HCT116 (cell line): ENCODE results near the gene NRP1. TPM values are rescaled to one million over a fixed set of nuclear protein-coding genes. Genes with fewer than 3 reads are reported as not detected.

Experiments
- ATAC-seq: fragments of 200-7000 bp; cut with Tn5 transposase; 2 replicates; pipeline ENCODE4 v1.9.1; 2020; ENCODE audit warnings: mild to moderate bottlenecking, moderate library complexity
- BruUV-seq: library from RNA; stranded (reverse); fragments of 400-500 nt; replicated peaks from 2 replicates; lab custom pipeline; 2021; lab: Mats Ljungman, UMichigan
- CTCF ChIA-PET: fragments of 300-600 bp; sonication (Branson Sonifier 250); formaldehyde crosslinking; loops from one replicate; lab custom pipeline; 2021; ENCODE audit warnings: antibody characterized with exemption; lab: Charles Lee
- POLR2A ChIA-PET: fragments of 300-600, 350-600 bp; sonication (Branson Sonifier 250); formaldehyde crosslinking; loops from one replicate; lab custom pipeline; 2021; ENCODE audit warnings: antibody characterized with exemption; lab: Charles Lee
- RAD21 ChIA-PET, 2 experiments: fragments of 300-600 bp; sonication (Branson Sonifier 250); formaldehyde crosslinking; loops; one replicate each; lab custom pipeline; 2023; ENCODE audit warnings: low total read pairs in 2 of 2; ENCODE audit not compliant: uncharacterized antibody in 2 of 2, unreplicated experiment in 2 of 2, low non-redundant PET in 1 of 2; lab: Charles Lee
- DNase-seq: peaks from one replicate; pipeline ENCODE4 v3.0.0-alpha.2; 2010; ENCODE audit warnings: low read depth, low spot score
- H2AFZ ChIP-seq: fragments of 200-600 bp; shearing (Covaris generic), sonication (generic); 2 replicates; pipeline ENCODE4 v1.6.1; 2017; ENCODE audit warnings: low read depth, mixed run types, mixed read lengths, antibody characterized with exemption, low read length; ENCODE audit not compliant: poor library complexity, severe bottlenecking
- H3K27ac ChIP-seq: 2 replicates; pipeline ENCODE4 v1.5.1; 2012; ENCODE audit warnings: low read depth, low read length
- H3K27me3 ChIP-seq: fragments of 200-600 bp; sonication (generic); 2 replicates; pipeline ENCODE4 v1.6.1; 2016; ENCODE audit warnings: mixed run types, low read length, mixed read lengths; ENCODE audit not compliant: insufficient read depth
- H3K36me3 ChIP-seq, 2 experiments: fragments of 200-500 bp in 1 of 2; fragments of 200-600 bp in 1 of 2; sonication (Bioruptor generic) in 1 of 2; sonication (generic) in 1 of 2; 2 replicates each; pipeline versions ENCODE4 v1.5.1 to v1.6.1; 2014 to 2016; ENCODE audit warnings: low read length in 2 of 2, inconsistent platforms in 1 of 2, mixed read lengths in 1 of 2, mixed run types in 1 of 2; ENCODE audit not compliant: insufficient read depth in 2 of 2, control insufficient read depth in 1 of 2
- H3K4me1 ChIP-seq, 2 experiments: fragments of 200-600 bp in 1 of 2; sonication (generic) in 1 of 2; 2 replicates each; pipeline versions ENCODE4 v1.5.1 to v1.6.1; 2012 to 2017; ENCODE audit warnings: low read length in 2 of 2, inconsistent platforms in 1 of 2, mild to moderate bottlenecking in 1 of 2, mixed read lengths in 1 of 2, mixed run types in 1 of 2, moderate library complexity in 1 of 2; ENCODE audit not compliant: insufficient read depth in 2 of 2, control insufficient read depth in 1 of 2
- H3K4me2 ChIP-seq: fragments of 200-600 bp; sonication (generic); 2 replicates; pipeline ENCODE4 v1.6.1; 2017; ENCODE audit warnings: mixed run types, low read length, mixed read lengths
- H3K4me3 ChIP-seq, 2 experiments: fragments of 200-600 bp in 1 of 2; sonication (generic) in 1 of 2; replicated peaks in 1 of 2; 2 replicates each; pipeline ENCODE4 v1.5.1; 2011 to 2016; ENCODE audit warnings: low read length in 2 of 2, control low read depth in 1 of 2, low read depth in 1 of 2, mild to moderate bottlenecking in 1 of 2, mixed read lengths in 1 of 2, mixed run types in 1 of 2
- H3K79me2 ChIP-seq: fragments of 200-600 bp; sonication (generic); 2 replicates; pipeline ENCODE4 v1.6.1; 2017; ENCODE audit warnings: mild to moderate bottlenecking, mixed run types, low read length, moderate library complexity, mixed read lengths; ENCODE audit not compliant: insufficient read depth
- H3K9ac ChIP-seq: fragments of 200-600 bp; sonication (generic); 2 replicates; pipeline ENCODE4 v1.6.1; 2016; ENCODE audit warnings: low read length, mixed read lengths
- H3K9me2 ChIP-seq: fragments of 200-600 bp; sonication (generic), shearing (Covaris generic); 2 replicates; pipeline ENCODE4 v1.6.1; 2017; ENCODE audit warnings: mixed run types, mild to moderate bottlenecking, moderate library complexity; ENCODE audit not compliant: insufficient read depth
- H3K9me3 ChIP-seq, 2 experiments: fragments of 200-500 bp in 1 of 2; fragments of 200-600 bp in 1 of 2; sonication (Bioruptor generic) in 1 of 2; sonication (generic) in 1 of 2; 2 replicates each; pipeline ENCODE4 v1.6.1; 2014 to 2017; ENCODE audit warnings: low read length in 2 of 2, mixed read lengths in 2 of 2, inconsistent platforms in 1 of 2, low read depth in 1 of 2, mild to moderate bottlenecking in 1 of 2, mixed run types in 1 of 2, moderate library complexity in 1 of 2; ENCODE audit not compliant: control insufficient read depth in 1 of 2, insufficient read depth in 1 of 2
- H4K20me1 ChIP-seq: fragments of 200-600 bp; sonication (generic), shearing (Covaris generic); 2 replicates; pipeline ENCODE4 v1.6.1; 2017; ENCODE audit warnings: mixed run types, mild to moderate bottlenecking, moderate library complexity; ENCODE audit not compliant: insufficient read depth
- ATF3 ChIP-seq: IDR thresholded peaks from 2 replicates; pipeline ENCODE4 v1.6.1; 2012
- CBX3 ChIP-seq: IDR thresholded peaks from 2 replicates; pipeline ENCODE4 v1.6.1; 2012; ENCODE audit warnings: low read depth
- EGR1 ChIP-seq: IDR thresholded peaks from 2 replicates; pipeline ENCODE4 v1.6.1; 2012; ENCODE audit warnings: low read depth
- ELF1 ChIP-seq: IDR thresholded peaks from 2 replicates; pipeline ENCODE4 v1.6.1; 2012; ENCODE audit warnings: low read depth, borderline replicate concordance
- EZH2 ChIP-seq: fragments of 200-600 bp; sonication (generic); IDR thresholded peaks from 2 replicates; pipeline ENCODE4 v1.6.1; 2017; ENCODE audit warnings: antibody characterized with exemption, mixed run types
- FOSL1 ChIP-seq: IDR thresholded peaks from 2 replicates; pipeline ENCODE4 v1.6.1; 2012; ENCODE audit warnings: low read depth
- JUND ChIP-seq: IDR thresholded peaks from 2 replicates; pipeline ENCODE4 v1.6.1; 2012
- MAX ChIP-seq: IDR thresholded peaks from 2 replicates; pipeline ENCODE4 v1.6.1; 2012
- POLR2AphosphoS5 ChIP-seq: IDR thresholded peaks from 2 replicates; pipeline ENCODE4 v1.6.1; 2011; ENCODE audit warnings: mild to moderate bottlenecking, low read depth, low read length, moderate library complexity
- RAD21 ChIP-seq: IDR thresholded peaks from 2 replicates; pipeline ENCODE4 v1.6.1; 2012; ENCODE audit warnings: low read depth, mild to moderate bottlenecking
- SIN3A ChIP-seq: IDR thresholded peaks from 2 replicates; pipeline ENCODE4 v1.6.1; 2012; ENCODE audit warnings: low read depth
- SP1 ChIP-seq: IDR thresholded peaks from 2 replicates; pipeline ENCODE4 v1.6.1; 2012; ENCODE audit warnings: low read depth
- SRF ChIP-seq: IDR thresholded peaks from 2 replicates; pipeline ENCODE4 v1.6.1; 2012; ENCODE audit warnings: low read depth
- TCF7L2 ChIP-seq: IDR thresholded peaks from 2 replicates; pipeline ENCODE4 v1.7.0; 2011; ENCODE audit warnings: borderline replicate concordance, inconsistent platforms; ENCODE audit not compliant: insufficient read depth, insufficient read length; ENCODE audit errors: extremely low read depth
- YY1 ChIP-seq: IDR thresholded peaks from 2 replicates; pipeline ENCODE4 v1.6.1; 2011; ENCODE audit warnings: low read length, low read depth, moderate library complexity, mild to moderate bottlenecking; ENCODE audit not compliant: insufficient replicate concordance; ENCODE audit errors: extremely low read depth
- ZFX ChIP-seq: fragments of 450-650 bp; IDR thresholded peaks from 2 replicates; pipeline ENCODE4 v1.6.1; 2017
- ZNF274 ChIP-seq: fragments of 200-500 bp; sonication (Bioruptor generic); IDR thresholded peaks from 2 replicates; pipeline ENCODE4 v1.6.1; 2014; ENCODE audit warnings: mild to moderate bottlenecking, low read depth, low read length, inconsistent platforms
- intact Hi-C: fragments of 100-400 bp; cut with micrococcal nuclease; formaldehyde crosslinking; loops from 2 replicates; pipeline ENCODE4 v1.10.0; 2022
- total RNA-seq: library from RNA; stranded (reverse); gene quantifications from one replicate; pipeline ENCODE4 v1.2.1, GENCODE V29; 2021; ENCODE audit not compliant: unreplicated experiment
- TF ChIP-seq, protein P1 (sequence below): IDR thresholded peaks from 2 replicates; pipeline ENCODE4 v1.6.1; 2011; ENCODE audit warnings: mild to moderate bottlenecking, low read length, moderate library complexity; ENCODE audit not compliant: insufficient replicate concordance; ENCODE audit errors: extremely low read depth

NRP1 gene
- total RNA-seq, 1 experiment from 2014 or later, result 3.8 TPM

DNA sequence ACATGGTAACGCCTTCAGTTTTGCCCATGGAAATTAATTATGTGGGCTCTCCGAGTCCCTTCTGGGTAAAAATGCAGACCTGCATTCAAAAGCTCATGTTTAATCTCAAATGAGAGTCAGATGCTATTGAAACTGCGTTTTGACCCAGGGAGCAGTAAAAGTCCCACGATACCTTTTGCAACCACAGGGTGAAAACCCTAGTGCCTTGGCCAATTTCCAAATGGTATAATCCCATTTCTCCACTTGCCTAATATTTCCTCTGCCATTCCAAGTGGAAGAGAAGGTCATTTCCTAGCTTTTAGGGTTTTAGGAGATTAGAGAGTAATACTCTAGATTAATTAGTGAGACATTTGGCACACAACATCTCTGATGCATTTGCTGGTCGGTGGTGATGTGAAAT is 132.5 kb downstream of the NRP1 start:
- Histone ChIP-seq H3K27ac (no peak overlapping the region), H3K4me3 (no peak overlapping the region), H3K36me3 (no peaks in the 10 kb centered on the region), H2AFZ (no peak overlapping the region), H4K20me1 (no peaks in the 10 kb centered on the region), H3K9me3 (no peaks in the 10 kb centered on the region), H3K27me3 (no peaks in the 10 kb centered on the region), H3K9ac (no peak overlapping the region), H3K9me2 (no peaks in the 10 kb centered on the region), H3K4me2 (no peak overlapping the region), H3K79me2 (no peaks in the 10 kb centered on the region), H3K4me1 (no peaks in the 10 kb centered on the region)
- ChIA-PET CTCF (interaction anchor here (1.9 kb wide), 1 partner anchor 9 kb away, joined by 11 read pairs; no protein-coding TSS in a partner anchor), RAD21 (no interaction called here), POLR2A (no interaction called here)
- intact Hi-C loops, result no loop called here
- ATAC-seq (no peak), DNase-seq (no peak)
- TF ChIP-seq TCF7L2 (no peak), JUND (no peak), MAX (no peak), FOSL1 (no peak), CBX3 (no peak), ZNF274 (no peak)
- BruUV-seq, result no TSS peak

DNA sequence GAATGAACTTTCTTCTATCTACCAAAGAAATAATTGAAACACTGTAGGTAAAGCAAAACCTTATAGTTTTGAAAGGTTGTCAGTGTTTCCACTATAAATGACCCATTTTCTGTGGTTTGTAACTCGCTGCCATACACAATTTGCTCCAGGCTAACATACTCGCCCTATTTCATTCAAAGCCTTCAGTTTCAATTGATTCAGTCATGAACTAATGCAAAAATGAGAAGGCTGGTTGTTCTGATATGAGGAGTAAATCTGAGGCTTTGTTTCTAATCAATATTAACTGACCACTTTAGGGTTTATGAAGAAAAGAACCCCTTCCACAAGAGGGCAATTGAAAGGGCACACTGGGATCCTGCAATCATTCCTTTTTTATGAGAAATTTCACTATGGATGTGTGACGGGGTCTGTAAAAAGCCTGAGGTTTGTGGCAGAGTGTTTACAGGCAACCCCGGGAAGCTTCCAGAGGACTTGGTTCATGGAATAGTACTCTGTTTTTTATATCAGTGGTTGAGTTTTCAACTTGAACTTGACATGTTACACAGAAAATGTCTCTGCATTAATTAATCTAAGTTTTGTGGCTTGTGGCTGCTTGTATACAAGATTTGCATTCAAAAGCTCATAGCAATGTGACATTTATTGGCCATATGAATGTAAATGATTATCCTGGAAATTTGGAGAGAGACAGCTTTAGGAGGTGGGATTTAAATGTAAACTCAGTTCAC is 133.2 kb downstream of the NRP1 start:
- Histone ChIP-seq H3K4me2 (no peak overlapping the region), H3K4me3 (no peak overlapping the region), H3K4me1 (no peaks in the 10 kb centered on the region), H3K9me2 (no peaks in the 10 kb centered on the region), H3K9ac (no peak overlapping the region), H3K27me3 (no peaks in the 10 kb centered on the region), H3K79me2 (no peaks in the 10 kb centered on the region), H4K20me1 (no peaks in the 10 kb centered on the region), H3K27ac (no peak overlapping the region), H3K36me3 (no peaks in the 10 kb centered on the region), H2AFZ (no peak overlapping the region), H3K9me3 (no peaks in the 10 kb centered on the region)
- RAD21 ChIA-PET, result no interaction called here
- DNase-seq, result no peak
- no peak for TF ChIP-seq ELF1
- TF ChIP-seq EGR1, result no peak
- no peak for TF ChIP-seq YY1
- no peak for TF ChIP-seq JUND
- no peak for TF ChIP-seq MAX
- no peak for TF ChIP-seq EZH2
- no peak for TF ChIP-seq RAD21
- TF ChIP-seq SP1, result no peak
- no peak for TF ChIP-seq ATF3
- no peak for TF ChIP-seq FOSL1
- no peak for TF ChIP-seq SRF
- TF ChIP-seq ZFX, result no peak
- TF ChIP-seq, protein P1, sequence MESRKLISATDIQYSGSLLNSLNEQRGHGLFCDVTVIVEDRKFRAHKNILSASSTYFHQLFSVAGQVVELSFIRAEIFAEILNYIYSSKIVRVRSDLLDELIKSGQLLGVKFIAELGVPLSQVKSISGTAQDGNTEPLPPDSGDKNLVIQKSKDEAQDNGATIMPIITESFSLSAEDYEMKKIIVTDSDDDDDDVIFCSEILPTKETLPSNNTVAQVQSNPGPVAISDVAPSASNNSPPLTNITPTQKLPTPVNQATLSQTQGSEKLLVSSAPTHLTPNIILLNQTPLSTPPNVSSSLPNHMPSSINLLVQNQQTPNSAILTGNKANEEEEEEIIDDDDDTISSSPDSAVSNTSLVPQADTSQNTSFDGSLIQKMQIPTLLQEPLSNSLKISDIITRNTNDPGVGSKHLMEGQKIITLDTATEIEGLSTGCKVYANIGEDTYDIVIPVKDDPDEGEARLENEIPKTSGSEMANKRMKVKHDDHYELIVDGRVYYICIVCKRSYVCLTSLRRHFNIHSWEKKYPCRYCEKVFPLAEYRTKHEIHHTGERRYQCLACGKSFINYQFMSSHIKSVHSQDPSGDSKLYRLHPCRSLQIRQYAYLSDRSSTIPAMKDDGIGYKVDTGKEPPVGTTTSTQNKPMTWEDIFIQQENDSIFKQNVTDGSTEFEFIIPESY, result no peak
- no peak for TF ChIP-seq SIN3A
- TF ChIP-seq POLR2AphosphoS5, result no peak
- no TSS peak for BruUV-seq
- ATAC-seq, result no peak
- intact Hi-C loops, result no loop called here
- CTCF ChIA-PET, result interaction anchor here (1.9 kb wide), 1 partner anchor 8 kb away, joined by 11 read pairs; no protein-coding TSS in a partner anchor
- POLR2A ChIA-PET, result no interaction called here
